Large intestine (tissue), 3 donors: ENCODE results near the gene NKAIN2. TPM values are rescaled to one million over a fixed set of nuclear protein-coding genes. Genes with fewer than 3 reads are reported as not detected.
"Not testable (repeated sequence)": the region's sequence is repeated elsewhere in the genome, so short reads cannot be mapped to it uniquely, and the experiment has no call there.

Experiments
- DNase-seq, 2 donors: peaks; one replicate each; pipeline versions ENCODE4 v3.0.0 to v3.0.0-alpha.2; 2013
- H3K27ac ChIP-seq: one replicate; pipeline ENCODE4 v1.5.1; 2013; ENCODE audit warnings: low read length
- H3K27me3 ChIP-seq: 2 replicates; pipeline ENCODE4 v1.6.1; 2013; ENCODE audit warnings: low read length; ENCODE audit not compliant: control insufficient read depth, insufficient read depth
- H3K36me3 ChIP-seq: 2 replicates; pipeline ENCODE4 v1.6.1; 2013; ENCODE audit warnings: low read length; ENCODE audit not compliant: control insufficient read depth, insufficient read depth
- H3K4me1 ChIP-seq: one replicate; pipeline ENCODE4 v1.6.1; 2013; ENCODE audit warnings: low read length; ENCODE audit not compliant: control insufficient read depth, insufficient read depth
- H3K4me3 ChIP-seq: one replicate; pipeline ENCODE4 v1.5.1; 2013; ENCODE audit warnings: low read length
- H3K9me3 ChIP-seq: one replicate; pipeline ENCODE4 v1.6.1; 2013; ENCODE audit warnings: mild to moderate bottlenecking, low read depth, low read length, moderate library complexity; ENCODE audit not compliant: control insufficient read depth
- WGBS: methylation state at CpG from one replicate; pipeline ENCODE4 v1.1.5; 2013; ENCODE audit warnings: low lambda C conversion rate; ENCODE audit not compliant: insufficient coverage; 5-methylcytosine and 5-hydroxymethylcytosine counted together
- polyA plus RNA-seq: library from polyadenylated mRNA; unstranded; fragments of 120-200 nt; gene quantifications from one replicate; pipeline ENCODE4 v1.2.1, GENCODE V29; 2013

Gene NKAIN2
- polyA plus RNA-seq, 1 donor: 1.3 TPM

GRCh38 chr6:124683507-124683906 is 879.8 kb downstream of the NKAIN2 start:
- H3K36me3 ChIP-seq: no peaks in the 10 kb centered on the region
- no CpG with 5 or more reads among the region's 4 CpGs for WGBS
- no peaks in the 10 kb centered on the region for H3K9me3 ChIP-seq
- no peak overlapping the region for H3K4me3 ChIP-seq
- H3K27me3 ChIP-seq: no peaks in the 10 kb centered on the region
- H3K27ac ChIP-seq: no peak overlapping the region
- no peaks in the 10 kb centered on the region for H3K4me1 ChIP-seq
- DNase-seq: no peak

- Histone ChIP-seq H3K4me1 (no peaks in the 10 kb centered on the region), H3K27me3 (no peaks in the 10 kb centered on the region), H3K27ac (no peak overlapping the region), H3K9me3 (no peaks in the 10 kb centered on the region), H3K4me3 (no peak overlapping the region), H3K36me3 (no peaks in the 10 kb centered on the region)
- WGBS: no CpG with 5 or more reads among the region's 2 CpGs
- no peak for DNase-seq
Measured at GRCh38 chr6:124684621-124685020, 881.0 kb downstream of the NKAIN2 start.

GRCh38 chr6:124688369-124688768 is 884.7 kb downstream of the NKAIN2 start:
- H3K4me3 ChIP-seq: no peak overlapping the region
- H3K27me3 ChIP-seq: no peaks in the 10 kb centered on the region
- DNase-seq: no peak
- H3K36me3 ChIP-seq: no peaks in the 10 kb centered on the region
- H3K27ac ChIP-seq: no peak overlapping the region
- H3K9me3 ChIP-seq: no peaks in the 10 kb centered on the region
- no peaks in the 10 kb centered on the region for H3K4me1 ChIP-seq

DNA sequence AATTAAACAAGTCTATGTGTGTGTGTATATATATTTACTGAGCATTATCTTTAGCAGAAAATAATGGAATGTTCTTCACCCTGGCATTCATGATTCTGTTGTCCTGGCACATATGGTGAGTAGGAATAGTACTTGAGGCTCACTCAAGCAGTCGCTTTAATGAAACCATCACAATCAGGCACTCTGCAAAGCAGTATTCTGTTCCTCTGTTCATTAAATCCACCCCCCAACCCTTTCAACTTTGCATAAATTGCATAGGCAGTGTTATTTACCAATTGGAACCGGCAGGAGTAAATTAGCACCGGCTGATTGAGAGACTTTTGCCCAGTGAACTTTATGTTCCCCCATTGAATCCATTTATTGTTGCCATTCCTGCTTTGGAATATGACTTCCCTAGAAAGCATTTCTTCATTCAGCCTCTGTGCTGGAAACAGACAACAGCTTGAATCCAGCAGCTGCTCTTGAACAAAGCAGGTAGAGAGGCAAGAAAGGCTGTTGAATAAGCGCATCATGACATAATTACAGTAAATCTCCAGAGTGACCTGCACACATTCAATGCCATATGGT is 890.6 kb downstream of the NKAIN2 start:
- H3K27me3 ChIP-seq: no peaks in the 10 kb centered on the region
- H3K9me3 ChIP-seq: no peaks in the 10 kb centered on the region
- H3K4me3 ChIP-seq: no peak overlapping the region
- H3K27ac ChIP-seq: no peak overlapping the region
- no peaks in the 10 kb centered on the region for H3K4me1 ChIP-seq
- no peak for DNase-seq
- no peaks in the 10 kb centered on the region for H3K36me3 ChIP-seq
- no CpG with 5 or more reads among the region's 4 CpGs for WGBS

- no peak overlapping the region for H3K4me3 ChIP-seq
- no peaks in the 10 kb centered on the region for H3K27me3 ChIP-seq
- WGBS: no CpG with 5 or more reads among the region's 2 CpGs
- H3K9me3 ChIP-seq: no peaks in the 10 kb centered on the region
- H3K4me1 ChIP-seq: no peaks in the 10 kb centered on the region
- H3K27ac ChIP-seq: no peak overlapping the region
- no peak for DNase-seq
- no peaks in the 10 kb centered on the region for H3K36me3 ChIP-seq
Measured at GRCh38 chr6:124699038-124699437, 895.4 kb downstream of the NKAIN2 start.

DNA sequence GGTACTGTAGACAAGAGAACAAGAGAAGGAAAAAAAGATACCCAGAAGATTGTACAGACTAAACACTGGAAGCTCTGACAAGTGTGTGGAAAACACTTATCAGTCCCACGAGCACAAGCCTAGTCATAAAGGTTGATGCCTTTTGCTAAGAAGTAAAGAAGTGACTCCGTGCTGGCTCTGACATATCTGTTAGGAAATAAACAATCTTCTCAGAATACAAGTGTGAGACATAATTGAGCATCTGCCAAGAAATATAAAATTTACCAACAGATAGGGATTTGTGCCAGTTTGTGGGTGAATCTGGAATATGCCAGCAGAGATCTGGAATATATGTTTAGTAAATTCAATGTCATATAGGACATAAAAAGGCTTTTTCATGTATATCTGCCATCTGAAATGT is 899.9 kb downstream of the NKAIN2 start:
- Histone ChIP-seq H3K4me1 (no peaks in the 10 kb centered on the region), H3K9me3 (no peaks in the 10 kb centered on the region), H3K27ac (no peak overlapping the region), H3K36me3 (no peaks in the 10 kb centered on the region), H3K27me3 (no peaks in the 10 kb centered on the region), H3K4me3 (no peak overlapping the region)
- WGBS: no CpG with 5 or more reads among the region's 2 CpGs
- no peak for DNase-seq

- H3K4me1 ChIP-seq, H3K27ac ChIP-seq, H3K27me3 ChIP-seq, DNase-seq, H3K36me3 ChIP-seq, H3K4me3 ChIP-seq, H3K9me3 ChIP-seq: not testable (repeated sequence)
- WGBS: no CpG with 5 or more reads among the region's 17 CpGs
Measured at GRCh38 chr6:124712532-124712931, 908.9 kb downstream of the NKAIN2 start.

- Histone ChIP-seq H3K4me1 (no peaks in the 10 kb centered on the region), H3K4me3 (no peak overlapping the region), H3K27me3 (no peaks in the 10 kb centered on the region), H3K36me3 (no peaks in the 10 kb centered on the region), H3K9me3 (no peaks in the 10 kb centered on the region), H3K27ac (no peak overlapping the region)
- WGBS: no CpG with 5 or more reads among the region's 2 CpGs
- no peak for DNase-seq
Measured at GRCh38 chr6:124714728-124715127, 911.1 kb downstream of the NKAIN2 start.

- Histone ChIP-seq H3K9me3 (no peaks in the 10 kb centered on the region), H3K27me3 (no peaks in the 10 kb centered on the region), H3K27ac (no peak overlapping the region), H3K4me1 (no peaks in the 10 kb centered on the region), H3K36me3 (no peaks in the 10 kb centered on the region), H3K4me3 (no peak overlapping the region)
- no peak for DNase-seq
Measured at GRCh38 chr6:124719913-124720312, 916.2 kb downstream of the NKAIN2 start.

GRCh38 chr6:124721331-124721730 is 917.7 kb downstream of the NKAIN2 start:
- 100% methylated on average over 1 of the region's 11 CpGs for WGBS
- Histone ChIP-seq H3K27me3 (no peaks in the 10 kb centered on the region), H3K9me3 (no peaks in the 10 kb centered on the region), H3K36me3 (no peaks in the 10 kb centered on the region), H3K27ac (no peak overlapping the region), H3K4me1 (no peaks in the 10 kb centered on the region), H3K4me3 (no peak overlapping the region)
- no peak for DNase-seq

DNA sequence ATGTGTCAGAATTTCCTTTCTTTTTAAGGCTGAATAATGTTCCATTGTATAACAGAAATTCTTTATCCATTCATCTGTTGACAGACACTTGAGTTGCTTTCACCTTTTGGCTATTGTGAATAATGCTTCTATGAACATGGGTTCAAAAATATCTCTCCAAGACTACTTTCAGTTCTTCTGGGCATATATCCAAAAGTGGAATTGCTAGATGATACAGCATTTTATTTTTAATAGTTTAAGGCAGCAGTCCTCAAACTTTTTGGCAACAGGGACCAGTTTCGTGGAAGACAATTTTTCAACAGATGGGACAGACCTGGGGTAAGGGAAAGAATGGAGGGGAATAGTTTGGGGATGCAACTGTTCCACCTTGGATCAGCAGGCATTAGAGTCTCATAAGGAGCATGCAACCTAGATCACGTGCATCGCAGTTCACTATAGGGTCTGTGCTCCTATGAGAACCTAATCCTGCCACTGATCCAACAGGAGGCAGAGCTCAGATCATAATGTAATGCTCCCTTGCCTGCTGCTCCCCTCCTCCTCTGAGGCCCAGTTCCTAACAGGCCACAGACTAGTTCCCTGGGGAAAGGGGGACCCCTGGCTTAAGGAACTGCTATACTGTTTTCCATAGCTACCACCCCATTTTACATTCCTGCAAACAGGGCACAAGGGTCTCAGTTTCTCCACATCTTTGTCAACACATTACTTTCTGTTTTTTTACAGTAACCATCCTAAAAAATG is 918.6 kb downstream of the NKAIN2 start:
- Histone ChIP-seq H3K4me3 (no peak overlapping the region), H3K36me3 (no peaks in the 10 kb centered on the region), H3K9me3 (no peaks in the 10 kb centered on the region), H3K27ac (no peak overlapping the region), H3K4me1 (no peaks in the 10 kb centered on the region), H3K27me3 (no peaks in the 10 kb centered on the region)
- DNase-seq: no peak
- WGBS: no CpG with 5 or more reads among the region's 3 CpGs
